Measurements from ENCODE around the gene ACAP3.
A peak's percentile ranks its signal among the peaks of the same experiment; 100 is the strongest.

Gene ACAP3

DNA sequence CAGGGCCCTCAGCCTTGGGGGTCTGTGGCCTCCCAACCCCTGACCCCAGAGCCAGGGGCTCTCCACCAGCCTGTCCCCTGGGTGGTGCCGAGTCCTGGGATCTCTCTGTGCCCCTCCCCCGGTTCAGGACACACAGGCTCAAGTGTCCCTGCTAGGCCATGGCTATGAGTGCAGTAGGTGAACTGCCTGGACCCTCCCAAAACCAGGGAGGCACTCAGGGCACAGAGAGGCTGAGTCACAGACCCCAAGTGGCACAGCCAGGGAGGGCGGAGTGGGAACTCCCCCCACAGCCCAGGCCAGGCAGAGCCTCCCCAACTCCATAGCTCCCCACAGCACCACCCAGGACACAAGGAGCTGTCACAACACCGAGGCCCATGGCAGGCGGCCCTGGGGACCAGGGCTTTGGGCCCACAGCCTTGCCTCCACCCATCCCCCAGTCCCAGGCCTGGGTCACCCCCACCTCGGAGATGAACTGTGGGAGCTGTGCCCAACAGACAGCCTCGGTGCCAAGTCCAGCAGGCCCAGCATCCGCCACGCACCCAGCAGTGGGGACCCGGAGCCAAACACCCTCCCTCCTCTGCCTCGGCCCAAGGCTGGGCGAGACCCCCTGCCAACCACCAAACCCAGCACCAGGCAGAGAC is 38.2 kb upstream of the ACAP3 start:
- Histone ChIP-seq H3K27me3 (ENCODE audit: insufficient read depth, low read depth, severe bottlenecking) (no peaks in the 10 kb centered on the region), H3K36me3 (peaks cover 26% of the 10 kb centered on the region), H3K27ac (no peak overlapping the region; the same call in 1 of the 2 replicates), H3K9me3 (ENCODE audit: severe bottlenecking) (no peaks in the 10 kb centered on the region), H3K4me3 (ENCODE audit: low read depth, low read length) (no peak overlapping the region)
- DNase-seq = no peak
- TF ChIP-seq, protein P1, sequence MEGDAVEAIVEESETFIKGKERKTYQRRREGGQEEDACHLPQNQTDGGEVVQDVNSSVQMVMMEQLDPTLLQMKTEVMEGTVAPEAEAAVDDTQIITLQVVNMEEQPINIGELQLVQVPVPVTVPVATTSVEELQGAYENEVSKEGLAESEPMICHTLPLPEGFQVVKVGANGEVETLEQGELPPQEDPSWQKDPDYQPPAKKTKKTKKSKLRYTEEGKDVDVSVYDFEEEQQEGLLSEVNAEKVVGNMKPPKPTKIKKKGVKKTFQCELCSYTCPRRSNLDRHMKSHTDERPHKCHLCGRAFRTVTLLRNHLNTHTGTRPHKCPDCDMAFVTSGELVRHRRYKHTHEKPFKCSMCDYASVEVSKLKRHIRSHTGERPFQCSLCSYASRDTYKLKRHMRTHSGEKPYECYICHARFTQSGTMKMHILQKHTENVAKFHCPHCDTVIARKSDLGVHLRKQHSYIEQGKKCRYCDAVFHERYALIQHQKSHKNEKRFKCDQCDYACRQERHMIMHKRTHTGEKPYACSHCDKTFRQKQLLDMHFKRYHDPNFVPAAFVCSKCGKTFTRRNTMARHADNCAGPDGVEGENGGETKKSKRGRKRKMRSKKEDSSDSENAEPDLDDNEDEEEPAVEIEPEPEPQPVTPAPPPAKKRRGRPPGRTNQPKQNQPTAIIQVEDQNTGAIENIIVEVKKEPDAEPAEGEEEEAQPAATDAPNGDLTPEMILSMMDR (IDR thresholded peaks at IDR 0.05; ENCODE audit: low read depth, low read length) = no peak

GRCh38 chr1:1345384-1345783 is 37.7 kb upstream of the ACAP3 start:
- DNase-seq = no peak
- Histone ChIP-seq H3K9me3 (ENCODE audit: severe bottlenecking) (no peaks in the 10 kb centered on the region), H3K36me3 (peaks cover 29% of the 10 kb centered on the region), H3K27ac (peak overlapping the region; percentile 42), H3K27me3 (ENCODE audit: insufficient read depth, low read depth, severe bottlenecking) (no peaks in the 10 kb centered on the region), H3K4me3 (ENCODE audit: low read depth, low read length) (no peak overlapping the region)
- TF ChIP-seq, protein P1 (IDR thresholded peaks at IDR 0.05; ENCODE audit: low read depth, low read length) = no peak

DNA sequence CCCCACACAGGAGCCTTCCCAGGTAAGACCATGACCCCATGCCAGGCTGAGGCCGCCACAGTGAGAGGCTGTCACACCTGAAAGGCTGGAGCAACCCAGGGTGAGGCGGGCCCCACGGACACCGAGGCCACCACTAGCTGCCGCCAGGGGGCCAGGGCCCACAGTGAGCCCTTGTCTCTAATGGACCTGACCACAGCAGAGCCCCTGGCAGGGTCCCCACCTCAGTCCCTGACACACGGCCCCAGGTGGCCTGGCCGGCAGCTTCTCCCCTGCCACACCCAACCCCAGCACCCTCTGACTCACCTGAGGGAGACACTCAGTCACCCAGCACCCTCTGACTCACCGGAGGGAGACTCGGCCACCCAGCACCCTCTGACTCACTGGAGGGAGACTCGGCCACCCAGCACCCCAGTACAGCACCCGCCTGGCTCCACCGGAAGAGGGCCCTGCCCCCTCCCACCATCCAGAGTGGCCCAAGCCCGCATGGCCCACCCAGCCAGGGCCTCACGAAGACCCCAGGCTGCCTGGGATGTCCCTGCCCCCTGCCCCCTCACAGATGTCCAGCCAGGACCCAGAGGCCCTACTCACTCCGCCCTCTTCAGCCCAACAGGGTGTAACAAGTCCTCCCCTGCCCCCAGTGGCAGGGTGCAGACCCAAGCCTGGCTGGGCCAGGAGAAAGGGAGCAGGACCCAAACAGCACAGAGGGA is 37.1 kb upstream of the ACAP3 start:
- no peak overlapping the region for H3K4me3 ChIP-seq (ENCODE audit: low read depth, low read length)
- peaks cover 34% of the 10 kb centered on the region for H3K36me3 ChIP-seq
- TF ChIP-seq, protein P1 (IDR thresholded peaks at IDR 0.05; ENCODE audit: low read depth, low read length) = peak; percentile 93
- no peaks in the 10 kb centered on the region for H3K9me3 ChIP-seq (ENCODE audit: severe bottlenecking)
- no peaks in the 10 kb centered on the region for H3K27me3 ChIP-seq (ENCODE audit: insufficient read depth, low read depth, severe bottlenecking)
- DNase-seq = peak; percentile 71
- H3K27ac ChIP-seq = peak overlapping the region; percentile 42

- Histone ChIP-seq H3K4me3 (ENCODE audit: low read depth, low read length) (no peak overlapping the region), H3K9me3 (ENCODE audit: severe bottlenecking) (no peaks in the 10 kb centered on the region), H3K36me3 (peaks cover 38% of the 10 kb centered on the region), H3K27ac (peak overlapping the region; percentile 42; the same call in 1 of the 2 replicates), H3K27me3 (ENCODE audit: insufficient read depth, low read depth, severe bottlenecking) (no peaks in the 10 kb centered on the region)
- no peak for DNase-seq
- TF ChIP-seq, protein P1 (IDR thresholded peaks at IDR 0.05; ENCODE audit: low read depth, low read length) = no peak
Measured at GRCh38 chr1:1343811-1344421, 36.2 kb upstream of the ACAP3 start.

DNA sequence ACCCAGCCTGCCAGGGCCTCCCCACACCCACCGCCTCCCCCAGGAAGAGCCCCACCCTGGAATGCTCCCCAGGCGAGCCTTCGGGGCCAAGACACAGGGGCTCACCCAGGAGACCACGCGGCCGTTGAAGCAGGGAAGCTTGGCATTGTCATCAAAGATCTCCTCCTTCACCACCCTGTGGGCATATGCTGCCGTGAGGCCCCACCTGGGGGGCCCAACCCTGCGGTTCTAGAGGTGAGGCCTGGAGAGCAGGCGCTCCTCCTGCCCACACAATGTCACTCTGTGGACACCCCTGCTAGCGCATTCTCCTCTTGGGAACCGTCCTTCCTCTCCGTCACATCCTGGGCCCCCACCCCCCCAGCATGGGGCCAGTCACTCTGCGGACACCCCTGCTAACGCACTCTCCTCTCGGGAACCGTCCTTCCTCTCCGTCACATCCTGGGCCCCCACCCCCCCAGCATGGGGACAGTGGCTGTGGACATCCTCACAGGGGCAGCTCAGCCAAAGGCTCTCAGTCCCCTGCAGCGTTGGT is 34.9 kb upstream of the ACAP3 start:
- no peaks in the 10 kb centered on the region for H3K9me3 ChIP-seq (ENCODE audit: severe bottlenecking)
- no peak for DNase-seq
- H3K27me3 ChIP-seq (ENCODE audit: insufficient read depth, low read depth, severe bottlenecking) = no peaks in the 10 kb centered on the region
- no peak overlapping the region for H3K4me3 ChIP-seq (ENCODE audit: low read depth, low read length)
- TF ChIP-seq, protein P1 (IDR thresholded peaks at IDR 0.05; ENCODE audit: low read depth, low read length) = no peak
- peaks cover 43% of the 10 kb centered on the region for H3K36me3 ChIP-seq
- H3K27ac ChIP-seq = no peak overlapping the region
